GM12878 (cell line): ENCODE data around the gene TUBAL3. TPM values are rescaled to one million over a fixed set of nuclear protein-coding genes. Genes with fewer than 3 reads are reported as not detected.

Source experiments
- ATAC-seq: fragments of 200-7000 bp; cut with Tn5 transposase; 3 replicates; pipeline ENCODE4 v1.9.1; 2020; ENCODE audit warnings: mild to moderate bottlenecking, moderate library complexity
- BruUV-seq: library from RNA; stranded (reverse); fragments of 400-500 nt; replicated peaks from 2 replicates; lab custom pipeline; 2021; lab: Mats Ljungman, UMichigan
- CTCF ChIA-PET: fragments of 300-600 bp; sonication (Branson Sonifier 250); formaldehyde crosslinking; extraction: SDS; loops from one replicate; lab custom pipeline; 2021; ENCODE audit warnings: inconsistent platforms; lab: Yijun Ruan, JAX
- POLR2A ChIA-PET: fragments of 350-600 bp; formaldehyde crosslinking; extraction: SDS; loops from one replicate; lab custom pipeline; 2021; ENCODE audit warnings: inconsistent platforms; lab: Charles Lee
- RAD21 ChIA-PET: fragments of 300-600 bp; sonication (Branson Sonifier 250); formaldehyde crosslinking; loops from one replicate; lab custom pipeline; 2023; ENCODE audit warnings: antibody characterized with exemption; ENCODE audit not compliant: unreplicated experiment; lab: Charles Lee
- SMC1A ChIA-PET: fragments of 300-600 bp; sonication (Branson Sonifier 250); formaldehyde crosslinking; loops from one replicate; lab custom pipeline; 2023; ENCODE audit not compliant: unreplicated experiment, uncharacterized antibody; lab: Charles Lee
- DNase-seq: peaks from one replicate; pipeline ENCODE4 v3.0.0-alpha.2; 2011; ENCODE audit warnings: low read depth, low spot score
- FAIRE-seq: peaks from 3 replicates; lab custom pipeline; 2011; peaks lifted over from hg19 to GRCh38; lab: Jason Lieb, UNC
- H2AFZ ChIP-seq: 2 replicates; pipeline ENCODE4 v1.6.0; 2011; ENCODE audit warnings: low read depth, low read length, control low read depth; ENCODE audit not compliant: control insufficient read depth
- H3K27ac ChIP-seq: 2 replicates; pipeline ENCODE4 v1.5.1; 2011; ENCODE audit warnings: control low read depth; ENCODE audit not compliant: control insufficient read depth, insufficient read depth
- H3K27me3 ChIP-seq, 2 experiments: replicated peaks in 1 of 2; 2 replicates each; pipeline versions ENCODE4 v1.6.0 to v1.6.1; 2011; ENCODE audit warnings: low read length in 1 of 2; ENCODE audit not compliant: control insufficient read depth in 2 of 2, insufficient read depth in 2 of 2
- H3K36me3 ChIP-seq, 2 experiments: 2 replicates each; pipeline ENCODE4 v1.5.1; 2011; ENCODE audit warnings: low read length in 1 of 2; ENCODE audit not compliant: control insufficient read depth in 2 of 2, insufficient read depth in 2 of 2
- H3K4me1 ChIP-seq: 2 replicates; pipeline ENCODE4 v1.6.1; 2011; ENCODE audit warnings: mild to moderate bottlenecking, low read length, moderate library complexity, mixed read lengths; ENCODE audit not compliant: control insufficient read depth, insufficient read depth
- H3K4me2 ChIP-seq: 2 replicates; pipeline ENCODE4 v1.6.0; 2011; ENCODE audit warnings: control low read depth; ENCODE audit not compliant: control insufficient read depth, insufficient read depth
- H3K4me3 ChIP-seq: fragments of 200-600 bp; sonication (generic); 2 replicates; pipeline ENCODE4 v1.5.1; 2016
- H3K79me2 ChIP-seq: 2 replicates; pipeline ENCODE4 v1.6.0; 2011; ENCODE audit warnings: low read length; ENCODE audit not compliant: control insufficient read depth, insufficient read depth
- H3K9ac ChIP-seq: 2 replicates; pipeline ENCODE4 v1.8.0; 2011; ENCODE audit warnings: low read length, control low read depth, mixed read lengths; ENCODE audit not compliant: control insufficient read depth, insufficient read depth
- H3K9me3 ChIP-seq: replicated peaks from 3 replicates; pipeline ENCODE4 v1.5.1; 2011; ENCODE audit warnings: mild to moderate bottlenecking, low read length; ENCODE audit not compliant: control insufficient read depth, insufficient read depth
- H4K20me1 ChIP-seq: 2 replicates; pipeline ENCODE4 v1.6.0; 2011; ENCODE audit not compliant: control insufficient read depth, insufficient read depth
- MYC ChIP-seq: IDR thresholded peaks from 2 replicates; pipeline ENCODE4 v1.6.1; 2011; ENCODE audit warnings: mild to moderate bottlenecking, low read length, moderate library complexity, inconsistent platforms; ENCODE audit not compliant: insufficient read depth, insufficient replicate concordance, insufficient read length, severe bottlenecking
- PRDM15 ChIP-seq: fragments of 450-650 bp; formaldehyde crosslinking; IDR thresholded peaks from 2 replicates; pipeline ENCODE4 v1.4.0; 2020; ENCODE audit warnings: mild to moderate bottlenecking, moderate library complexity
- SMARCA5 ChIP-seq: fragments of 450-650 bp; IDR thresholded peaks from 2 replicates; pipeline ENCODE4 v1.6.1; 2017; ENCODE audit warnings: mild to moderate bottlenecking
- SRF ChIP-seq, 2 experiments: IDR thresholded peaks; 2 replicates each; pipeline ENCODE4 v1.6.1; 2011; ENCODE audit warnings: low read depth in 2 of 2, low read length in 2 of 2, mild to moderate bottlenecking in 1 of 2, moderate library complexity in 1 of 2
- ZNF217 ChIP-seq: fragments of 450-650 bp; IDR thresholded peaks from 2 replicates; pipeline ENCODE4 v1.6.1; 2017; ENCODE audit warnings: antibody characterized with exemption, mild to moderate bottlenecking
- WGBS: methylation state at CpG from one replicate; pipeline ENCODE4 v1.1.6; 2016; ENCODE audit warnings: low lambda C conversion rate; ENCODE audit not compliant: insufficient replicate concordance, insufficient coverage; ENCODE audit errors: missing lambda C conversion rate; 5-methylcytosine and 5-hydroxymethylcytosine counted together
- in situ Hi-C: fragments of 300-500 bp; cut with MboI; formaldehyde crosslinking; loops from 9 replicates; pipeline ENCODE4 v1.14.3; 2018; ENCODE audit warnings: mixed read lengths
- intact Hi-C: fragments of 100-400 bp; cut with micrococcal nuclease; formaldehyde crosslinking; loops from one replicate; pipeline ENCODE4 v1.14.2; 2022; ENCODE audit not compliant: unreplicated experiment
- polyA plus RNA-seq, 11 experiments: library from polyadenylated mRNA; depleted of rRNA in 4 of 11; unstranded in 6 of 11; stranded (reverse) in 5 of 11; fragments of >200 nt; fragmentation: Nextera tagmentation in 4 of 11; fragmentation: Illumina TruSeq in 1 of 11; extraction: Ambion mirVana in 4 of 11; extraction: Trizol in 1 of 11; gene quantifications; 1 replicate in 1 of 11; 2 replicates in 10 of 11; pipeline versions ENCODE4 v1.2.1 to v1.2.3, GENCODE V29; 2011 to 2016; ENCODE audit warnings: inconsistent platforms in 2 of 11, missing spikeins in 2 of 11, low read depth in 1 of 11
- total RNA-seq, 4 experiments: library from RNA; depleted of rRNA in 3 of 4; stranded (reverse); fragments of >200 nt in 3 of 4; fragmentation: Illumina TruSeq in 1 of 4; extraction: Trizol in 1 of 4; gene quantifications; 2 replicates each; pipeline versions ENCODE4 v1.2.1 to v1.2.3, GENCODE V29; 2013 to 2021

Gene TUBAL3
- total and polyA plus RNA-seq, 10 of the 15 experiments (the other 5 are each of a cell fraction or from before 2014, with no cell fraction given) = 0.03 to 0.06 TPM; not detected in 8

- no peak for TF ChIP-seq MYC
- TF ChIP-seq ZNF217 = no peak
- no peak for TF ChIP-seq SRF (IDR thresholded peaks at IDR 0.05; ENCODE audit: low read depth in 2 of 2, low read length in 2 of 2)
- no peak for TF ChIP-seq PRDM15 (CRISPR knock-in tag)
- TF ChIP-seq SMARCA5 = no peak
- in situ Hi-C loops = no loop called here
- BruUV-seq = no TSS peak
- ChIA-PET CTCF (no interaction called here), POLR2A (no interaction called here), RAD21 (no interaction called here), SMC1A (interaction anchor here (0.7 kb wide), 1 partner anchor 12 kb away, joined by 4 read pairs; no protein-coding TSS in a partner anchor)
- no peak overlapping the region for H2AFZ ChIP-seq
- H3K4me3 ChIP-seq = no peak overlapping the region
- DNase-seq = no peak
- no peaks in the 10 kb centered on the region for H3K36me3 ChIP-seq
- H3K9me3 ChIP-seq = no peaks in the 10 kb centered on the region; the same call in 2 of the 3 replicates
- H3K9ac ChIP-seq = no peak overlapping the region
- no peaks in the 10 kb centered on the region for H4K20me1 ChIP-seq
- ATAC-seq = no peak
- H3K4me2 ChIP-seq = no peak overlapping the region
- H3K27ac ChIP-seq = no peak overlapping the region
- 29% methylated on average over 5 of the region's 5 CpGs for WGBS
- H3K79me2 ChIP-seq = no peaks in the 10 kb centered on the region
- intact Hi-C loops = no loop called here
- H3K4me1 ChIP-seq = no peaks in the 10 kb centered on the region
- no peaks in the 10 kb centered on the region for H3K27me3 ChIP-seq
- FAIRE-seq = no peak
These were observed 38.7 kb downstream of the TUBAL3 start for GRCh38 chr10:5365928-5366327.
